SH-SY5Y (cell line): ENCODE measurements around the gene SHROOM2.

Source experiments
- GATA2 ChIP-seq: IDR thresholded peaks from 2 replicates; pipeline ENCODE4 v1.6.1; 2011; ENCODE audit warnings: mild to moderate bottlenecking, low read depth, low read length
- GATA3 ChIP-seq: IDR thresholded peaks from 2 replicates; pipeline ENCODE4 v1.6.1; 2011; ENCODE audit warnings: low read depth, mild to moderate bottlenecking, low read length, moderate library complexity

Gene SHROOM2

GRCh38 chrX:9866633-9867032 lies 80.4 kb downstream of the SHROOM2 start:
- TF ChIP-seq GATA3: no peak
- TF ChIP-seq GATA2: no peak

DNA sequence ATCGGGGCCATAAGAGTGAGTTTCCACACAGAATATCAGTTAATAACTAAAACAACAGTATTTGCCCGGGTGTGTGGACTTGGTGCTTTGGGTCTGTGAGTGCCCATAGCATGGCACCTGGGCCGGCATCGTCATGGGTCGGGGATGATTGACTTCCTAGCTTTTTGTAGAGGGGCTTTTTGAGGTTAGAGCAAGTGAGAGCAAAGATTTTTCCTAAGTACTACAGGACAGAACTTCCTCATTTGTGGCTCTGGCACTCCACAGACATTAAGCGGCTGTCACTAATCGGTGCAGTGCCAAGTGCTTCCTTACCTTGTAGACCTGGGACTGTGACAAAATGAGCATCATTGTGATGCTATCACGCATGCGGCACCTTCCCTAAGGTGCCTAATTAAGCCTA lies 81.0 kb downstream of the SHROOM2 start:
- no peak for TF ChIP-seq GATA3
- no peak for TF ChIP-seq GATA2

DNA sequence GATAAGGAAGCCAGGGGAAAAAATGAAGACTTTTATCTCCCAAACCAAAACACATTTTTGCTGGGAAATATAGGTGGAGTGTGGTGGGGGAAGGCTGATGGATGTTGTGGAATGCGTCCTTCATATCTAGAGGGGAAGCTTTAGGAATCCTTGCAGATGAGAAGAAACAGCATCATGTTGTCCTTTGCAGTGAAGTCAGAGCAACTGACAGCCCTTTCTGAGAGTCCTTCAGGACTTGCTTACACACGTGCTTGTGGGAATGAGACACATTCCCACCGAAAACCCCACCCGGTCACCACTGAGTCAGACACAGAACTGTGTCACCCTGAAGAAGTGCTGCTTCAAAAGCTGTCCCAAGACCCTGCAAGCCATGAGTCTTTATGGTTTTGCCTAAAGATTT lies 81.5 kb downstream of the SHROOM2 start:
- TF ChIP-seq GATA2 (no peak), GATA3 (no peak)

- TF ChIP-seq GATA2: no peak
- no peak for TF ChIP-seq GATA3
Measured at GRCh38 chrX:9871701-9872268, 85.6 kb downstream of the SHROOM2 start.

GRCh38 chrX:9873360-9873759 lies 87.1 kb downstream of the SHROOM2 start:
- no peak for TF ChIP-seq GATA3
- no peak for TF ChIP-seq GATA2

DNA sequence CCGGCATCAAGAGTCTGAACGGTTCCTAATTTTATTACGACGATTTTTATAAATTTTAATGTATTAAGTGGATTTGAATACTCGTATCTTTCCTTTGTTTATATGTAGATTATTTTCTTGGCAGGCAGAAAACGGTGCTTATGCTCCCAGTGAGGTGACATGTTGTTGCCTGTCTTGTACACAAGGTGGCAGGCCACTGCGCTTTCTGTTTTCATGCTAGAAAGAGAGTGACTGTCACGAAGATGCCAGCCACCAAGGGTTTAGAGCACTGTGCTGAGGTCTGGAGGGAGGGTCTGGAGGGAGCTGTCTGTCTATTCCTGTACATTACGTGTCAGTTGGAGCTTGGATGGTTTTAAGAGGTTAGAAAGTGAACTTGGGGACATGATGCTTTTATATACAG lies 87.7 kb downstream of the SHROOM2 start:
- TF ChIP-seq GATA2 (no peak), GATA3 (no peak)

DNA sequence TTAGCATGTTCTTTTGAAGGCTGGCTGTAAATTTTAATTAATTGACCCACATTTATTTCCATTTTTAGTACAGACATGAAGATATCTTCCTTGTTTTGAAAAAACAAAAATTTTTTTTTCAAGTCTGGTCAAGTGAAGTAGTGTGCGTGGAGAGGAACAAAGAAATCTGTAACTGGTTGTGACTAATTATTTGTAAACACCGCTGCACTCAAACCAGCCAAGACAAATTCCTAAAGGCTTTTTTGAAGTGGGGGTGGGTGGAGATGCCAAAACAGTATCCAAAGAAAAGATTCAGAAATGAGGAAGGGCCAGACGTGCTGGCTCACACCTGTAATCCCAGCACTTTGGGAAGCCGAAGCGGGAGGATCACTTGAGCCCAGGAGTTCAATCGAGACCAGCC lies 88.3 kb downstream of the SHROOM2 start:
- no peak for TF ChIP-seq GATA2
- no peak for TF ChIP-seq GATA3

- no peak for TF ChIP-seq GATA2
- no peak for TF ChIP-seq GATA3
Measured at GRCh38 chrX:9875801-9876200, 89.6 kb downstream of the SHROOM2 start.

- TF ChIP-seq GATA3: no peak
- no peak for TF ChIP-seq GATA2
Measured at GRCh38 chrX:9876201-9876600, 90.0 kb downstream of the SHROOM2 start.

GRCh38 chrX:9878146-9878820 lies 92.1 kb downstream of the SHROOM2 start:
- TF ChIP-seq GATA2 (no peak), GATA3 (no peak)

DNA sequence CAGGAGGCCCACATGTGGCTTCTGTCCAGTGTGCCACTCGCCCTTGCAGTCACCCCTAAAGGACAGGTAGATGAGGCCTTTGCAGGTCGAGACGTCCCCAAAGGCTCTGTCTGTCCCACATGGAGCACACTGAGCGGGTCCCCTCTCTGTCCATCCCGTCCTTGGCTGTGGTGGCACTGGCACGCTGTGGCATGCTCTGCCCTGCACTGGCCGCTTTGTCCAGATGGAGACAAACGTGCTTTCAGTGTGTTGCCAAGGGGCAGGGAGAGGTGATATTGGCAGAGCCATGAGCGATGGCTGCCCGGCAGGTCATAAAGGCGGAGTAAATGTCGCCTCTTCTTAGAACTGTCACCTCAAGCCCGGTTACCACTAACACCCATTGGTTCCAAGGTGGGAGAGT lies 94.0 kb downstream of the SHROOM2 start:
- no peak for TF ChIP-seq GATA2
- no peak for TF ChIP-seq GATA3

GRCh38 chrX:9880870-9881269 lies 94.6 kb downstream of the SHROOM2 start:
- TF ChIP-seq GATA2: no peak
- TF ChIP-seq GATA3: no peak

DNA sequence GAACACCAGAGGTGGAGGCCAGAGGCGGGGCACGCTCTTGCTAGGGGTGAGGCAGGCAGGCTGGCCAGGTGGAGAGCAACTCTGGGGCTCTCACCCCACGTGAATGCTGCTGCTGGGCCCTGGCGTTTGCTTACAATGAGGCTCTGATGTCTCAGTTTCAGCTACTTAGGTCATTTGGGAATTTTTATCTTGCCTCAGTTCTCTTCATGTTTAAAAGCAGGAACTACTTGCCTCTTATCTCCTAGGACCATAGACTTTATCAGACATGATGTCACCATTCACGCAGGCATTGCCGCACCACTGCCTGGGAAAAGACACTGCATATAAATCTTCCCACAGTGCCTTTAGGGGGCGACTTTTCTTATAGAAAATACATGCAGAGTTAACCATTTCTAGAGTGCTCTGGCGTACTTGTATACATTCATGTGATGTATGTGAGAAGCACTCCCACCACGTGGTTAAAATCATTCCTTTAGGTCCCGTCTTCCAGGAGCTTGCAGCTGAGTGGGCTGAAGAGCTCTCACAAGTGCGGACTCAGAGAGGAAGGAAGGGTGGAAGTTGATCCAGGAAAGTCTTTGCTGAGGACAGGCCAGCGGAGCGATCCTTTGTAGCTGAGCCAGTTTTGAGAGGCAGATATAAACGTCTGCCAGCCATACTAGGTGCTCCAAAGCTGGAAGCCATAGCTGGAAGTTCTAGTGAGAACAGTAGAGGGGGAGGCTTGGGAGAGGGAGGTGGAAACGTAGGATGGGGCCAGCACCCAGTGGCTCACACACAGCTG lies 96.6 kb downstream of the SHROOM2 start:
- no peak for TF ChIP-seq GATA2
- TF ChIP-seq GATA3: no peak

GRCh38 chrX:9884031-9884779 lies 98.0 kb downstream of the SHROOM2 start:
- no peak for TF ChIP-seq GATA2
- no peak for TF ChIP-seq GATA3
